Activated T-helper 17 cell treated with anti-CD3 and anti-CD28 coated beads, Interleukin-2, amount 50 U/mL, for 72 hours (primary cell): Measurements from ENCODE around the gene RIPPLY2. TPM values are rescaled to one million over a fixed set of nuclear protein-coding genes. Genes with fewer than 3 reads are reported as not detected.
A peak's percentile ranks its signal among the peaks of the same experiment; 100 is the strongest.
"Not testable (repeated sequence)": the region's sequence is repeated elsewhere in the genome, so short reads cannot be mapped to it uniquely, and the experiment has no call there.

Experiments
- ATAC-seq: fragments of 150-1000 bp; cut with Tn5 transposase; replicated peaks from 2 replicates; pipeline ENCODE4 v1.10.0; 2021; ENCODE audit warnings: mild to moderate bottlenecking, moderate library complexity
- H3K27ac Mint-ChIP-seq: one replicate; pipeline ENCODE4 v1.8.0; 2022; ENCODE audit warnings: mixed read lengths
- H3K27me3 Mint-ChIP-seq: one replicate; pipeline ENCODE4 v1.8.0; 2022; ENCODE audit warnings: mixed read lengths
- H3K36me3 Mint-ChIP-seq: one replicate; pipeline ENCODE4 v1.8.0; 2022; ENCODE audit warnings: low read depth, mild to moderate bottlenecking, mixed read lengths
- H3K4me1 Mint-ChIP-seq: one replicate; pipeline ENCODE4 v1.8.0; 2022; ENCODE audit warnings: mixed read lengths
- H3K4me3 Mint-ChIP-seq: one replicate; pipeline ENCODE4 v1.8.0; 2022; ENCODE audit warnings: mild to moderate bottlenecking, mixed read lengths
- H3K9me3 Mint-ChIP-seq: one replicate; pipeline ENCODE4 v1.8.0; 2022; ENCODE audit warnings: mixed read lengths
- total RNA-seq, 2 donors: library from RNA; stranded (reverse); gene quantifications; one replicate each; pipeline ENCODE4 v1.2.3, GENCODE V29; 2022

The RIPPLY2 gene
- total RNA-seq, 2 donors from 2014 or later, result not detected

DNA sequence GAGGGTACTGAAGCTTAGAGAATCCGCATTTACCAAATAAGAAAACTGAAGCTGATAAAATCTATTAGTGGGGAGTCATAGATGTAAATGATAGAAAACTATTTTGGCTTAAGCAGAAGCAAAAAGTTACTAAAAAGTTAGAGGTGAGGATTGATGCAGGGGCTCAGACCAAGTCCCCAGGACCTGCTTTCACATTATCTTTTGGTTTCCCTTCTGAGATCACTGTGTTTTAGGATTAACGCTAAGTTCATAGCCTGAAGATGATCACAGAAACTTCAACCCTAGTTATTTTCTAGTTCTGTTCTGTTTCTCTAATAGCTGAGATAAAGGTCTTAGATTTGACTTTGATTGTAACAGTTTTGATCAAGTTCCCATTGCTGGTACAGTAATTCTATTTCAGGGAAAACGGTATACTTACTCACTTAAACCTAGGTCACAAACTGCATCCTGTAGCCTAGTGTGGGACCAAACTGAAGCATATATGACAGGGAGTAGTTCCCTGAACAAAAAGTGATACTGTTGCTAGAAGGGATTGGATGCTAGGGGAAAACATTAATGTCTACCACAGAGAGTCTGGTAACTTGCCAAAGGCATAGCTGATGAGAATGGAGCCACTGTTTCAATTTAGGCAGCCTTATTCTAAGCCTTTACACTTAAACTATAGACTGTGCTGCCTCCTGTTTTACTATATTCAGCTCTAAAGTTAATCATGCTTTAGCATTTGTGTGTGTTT, 19.4 kb downstream of the RIPPLY2 start:
- Mint-ChIP-seq H3K4me1 (peaks cover 25% of the 10 kb centered on the region), H3K4me3 (no peak overlapping the region), H3K27ac (no peak overlapping the region), H3K9me3 (no peaks in the 10 kb centered on the region), H3K36me3 (peaks cover 41% of the 10 kb centered on the region), H3K27me3 (no peaks in the 10 kb centered on the region)
- no peak for ATAC-seq

DNA sequence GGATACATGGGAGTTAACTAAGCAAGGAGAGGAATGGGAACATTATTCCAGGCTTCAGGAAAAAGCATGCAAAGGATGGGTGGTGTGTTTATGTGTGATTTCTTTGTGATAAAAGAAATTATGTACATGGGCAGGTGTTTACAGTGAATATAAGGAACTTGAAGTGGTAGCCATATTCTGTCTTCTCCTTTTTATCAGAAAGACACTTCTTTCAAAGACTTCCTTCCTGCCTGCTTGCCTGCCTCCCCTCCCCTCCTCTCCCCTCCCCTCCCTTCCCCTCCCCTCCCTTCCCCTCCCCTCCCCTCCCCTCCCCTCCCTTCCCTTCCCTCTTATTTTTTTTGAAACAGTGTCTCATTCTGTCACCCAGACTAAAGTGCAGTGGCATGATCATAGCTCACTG, 20.7 kb downstream of the RIPPLY2 start:
- Mint-ChIP-seq H3K4me3 (no peak overlapping the region), H3K36me3 (peaks cover 28% of the 10 kb centered on the region), H3K4me1 (peaks cover 28% of the 10 kb centered on the region), H3K27me3 (no peaks in the 10 kb centered on the region), H3K27ac (no peak overlapping the region), H3K9me3 (no peaks in the 10 kb centered on the region)
- no peak for ATAC-seq

DNA sequence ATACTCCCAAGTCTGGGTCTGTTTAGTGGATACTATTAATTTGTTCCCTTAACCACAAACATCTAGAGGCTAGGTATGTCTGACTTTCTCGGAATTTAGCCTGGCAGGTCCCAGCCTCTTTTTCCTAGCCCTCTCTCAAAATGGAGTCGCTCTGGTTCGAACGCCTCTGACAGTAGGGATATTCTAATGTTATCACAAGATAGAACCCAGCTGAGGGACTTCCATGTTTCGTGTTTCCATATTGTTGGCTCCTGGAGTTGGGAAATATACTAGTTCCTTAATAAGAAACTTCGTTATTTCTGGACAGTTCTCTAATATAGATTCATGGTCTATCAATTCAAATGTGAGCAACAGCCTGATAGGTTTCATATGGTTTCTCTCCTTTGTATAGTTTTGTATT, 22.7 kb downstream of the RIPPLY2 start:
- Mint-ChIP-seq H3K4me1 (peaks cover 40% of the 10 kb centered on the region), H3K9me3 (no peaks in the 10 kb centered on the region), H3K36me3 (peaks cover 12% of the 10 kb centered on the region), H3K4me3 (no peak overlapping the region), H3K27me3 (no peaks in the 10 kb centered on the region), H3K27ac (no peak overlapping the region)
- ATAC-seq, result no peak

DNA sequence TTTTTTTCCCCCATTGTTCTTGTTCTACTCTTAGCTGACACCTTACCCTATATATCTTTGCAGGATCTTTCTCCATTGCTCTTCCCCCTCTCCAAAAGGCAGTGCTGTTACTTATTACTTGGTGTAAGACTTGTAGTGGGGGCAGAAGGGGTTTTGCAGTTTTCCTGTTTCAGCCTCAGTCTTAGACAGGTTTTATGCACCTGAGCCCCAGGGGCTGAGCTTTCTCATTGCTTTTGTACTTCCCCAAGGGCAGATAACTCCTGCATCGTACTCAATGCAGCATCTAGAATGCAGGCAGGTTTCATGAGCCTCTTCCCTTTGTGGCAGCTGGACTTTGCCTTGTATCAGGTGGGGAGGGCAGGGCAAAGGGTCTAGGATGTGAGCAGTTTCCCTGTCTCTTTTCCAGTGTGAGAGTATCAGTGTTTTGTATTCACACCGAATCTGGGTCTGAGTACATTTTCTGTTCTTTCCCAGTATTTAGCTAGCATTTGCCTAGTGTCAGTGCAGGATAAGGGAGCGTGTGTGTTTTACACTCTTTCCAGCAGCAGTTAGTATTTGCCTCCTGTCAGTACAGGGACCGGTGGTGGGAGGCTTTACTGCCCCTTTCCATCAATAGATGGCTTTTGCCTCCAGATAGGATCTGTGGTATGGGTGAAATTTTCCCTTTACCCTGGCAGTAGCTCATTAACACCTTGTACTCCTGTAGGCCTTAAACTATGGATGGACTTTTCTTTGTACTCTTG, 25.9 kb downstream of the RIPPLY2 start:
- peaks cover 32% of the 10 kb centered on the region for H3K4me1 Mint-ChIP-seq
- no peak overlapping the region for H3K4me3 Mint-ChIP-seq
- ATAC-seq, result no peak
- H3K27me3 Mint-ChIP-seq, result no peaks in the 10 kb centered on the region
- H3K36me3 Mint-ChIP-seq, result no peaks in the 10 kb centered on the region
- H3K9me3 Mint-ChIP-seq, result no peaks in the 10 kb centered on the region
- H3K27ac Mint-ChIP-seq, result peak overlapping the region; percentile 39

DNA sequence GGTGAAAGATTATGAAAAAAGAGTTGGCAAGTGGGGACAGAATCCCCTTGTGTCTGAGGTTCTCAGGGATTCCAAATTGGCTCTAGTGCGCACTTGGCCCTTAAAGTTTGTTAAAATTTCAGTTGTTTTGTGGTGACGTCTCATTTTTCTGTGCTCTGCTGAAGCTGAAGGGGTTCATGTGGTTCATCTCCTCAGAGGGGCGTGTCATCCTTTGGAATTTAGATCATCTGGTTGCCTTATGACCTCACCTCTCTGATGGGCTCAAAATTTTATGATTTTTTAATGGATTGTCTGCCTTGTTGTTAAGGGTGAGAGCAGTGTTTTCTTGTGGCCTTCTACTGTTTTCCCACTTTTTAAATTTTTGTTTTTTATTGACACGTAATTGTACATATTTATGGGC, 26.6 kb downstream of the RIPPLY2 start:
- Mint-ChIP-seq H3K9me3 (no peaks in the 10 kb centered on the region), H3K27ac (no peak overlapping the region), H3K36me3 (no peaks in the 10 kb centered on the region), H3K4me1 (peaks cover 32% of the 10 kb centered on the region), H3K4me3 (no peak overlapping the region), H3K27me3 (no peaks in the 10 kb centered on the region)
- ATAC-seq, result no peak

DNA sequence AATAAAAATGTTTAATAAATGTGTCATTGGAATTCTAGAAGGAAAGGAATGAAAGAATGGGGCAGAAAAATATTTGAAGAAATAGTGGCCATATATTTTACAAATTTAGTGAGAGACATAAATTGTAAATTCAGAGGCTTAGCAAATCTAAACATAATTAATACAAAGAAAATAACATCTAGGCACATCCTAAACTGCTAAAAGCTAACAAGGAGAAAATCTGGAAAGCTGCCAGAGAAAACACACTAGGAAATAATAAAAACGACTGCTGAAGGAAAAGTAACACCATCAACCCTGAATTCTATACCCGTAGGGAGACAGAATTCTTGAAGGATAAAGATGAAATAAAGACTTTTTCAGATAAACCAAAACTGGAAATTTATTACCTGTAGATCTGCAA, 30.1 kb downstream of the RIPPLY2 start:
- no peaks in the 10 kb centered on the region for H3K36me3 Mint-ChIP-seq
- H3K9me3 Mint-ChIP-seq, result no peaks in the 10 kb centered on the region
- peaks cover 27% of the 10 kb centered on the region for H3K4me1 Mint-ChIP-seq
- ATAC-seq, result no peak
- H3K27me3 Mint-ChIP-seq, result no peaks in the 10 kb centered on the region
- no peak overlapping the region for H3K4me3 Mint-ChIP-seq
- H3K27ac Mint-ChIP-seq, result no peak overlapping the region

DNA sequence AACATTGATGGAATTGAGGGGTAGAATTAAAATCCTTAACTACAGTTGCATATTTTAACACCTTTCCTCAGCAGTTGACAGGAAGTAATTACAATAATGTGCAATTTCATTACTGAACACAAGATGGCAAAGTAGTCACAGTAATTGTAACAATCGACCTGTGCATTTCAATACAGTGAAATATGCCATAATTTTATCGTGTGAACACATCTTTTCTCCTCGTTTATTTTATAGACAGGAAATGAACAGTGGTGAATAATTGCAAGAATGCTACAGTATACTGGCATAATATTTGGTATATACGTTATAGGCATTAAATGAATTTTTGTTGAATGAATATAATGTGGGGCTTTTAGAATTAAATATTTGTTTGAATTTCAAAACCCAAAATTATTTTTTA, 31.4 kb downstream of the RIPPLY2 start:
- H3K9me3 Mint-ChIP-seq, result no peaks in the 10 kb centered on the region
- H3K4me1 Mint-ChIP-seq, result peaks cover 21% of the 10 kb centered on the region
- H3K36me3 Mint-ChIP-seq, result peaks cover 2% of the 10 kb centered on the region
- no peak overlapping the region for H3K4me3 Mint-ChIP-seq
- H3K27ac Mint-ChIP-seq, result no peak overlapping the region
- ATAC-seq, result peak; percentile 60
- H3K27me3 Mint-ChIP-seq, result no peaks in the 10 kb centered on the region

DNA sequence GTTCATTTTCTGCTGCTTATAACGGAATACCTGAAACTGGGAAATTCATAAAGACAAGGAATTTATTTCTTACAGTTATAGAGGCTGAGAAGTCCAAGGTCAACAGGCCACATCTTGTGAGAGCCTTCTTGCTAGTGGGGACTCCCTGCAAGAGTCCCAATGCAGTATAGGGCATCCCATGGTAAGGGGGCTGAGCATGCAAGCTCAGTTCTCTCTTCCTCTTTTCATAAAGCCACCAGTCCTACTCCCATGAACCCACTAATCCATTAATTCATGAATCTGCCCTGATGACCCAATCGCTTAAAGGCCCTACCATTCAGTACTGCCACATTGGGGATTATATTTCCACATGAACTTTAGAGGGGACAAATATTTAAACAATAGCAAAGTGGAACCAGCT, 32.8 kb downstream of the RIPPLY2 start:
- Mint-ChIP-seq H3K36me3 (peaks cover 11% of the 10 kb centered on the region), H3K27me3 (no peaks in the 10 kb centered on the region), H3K4me1 (peaks cover 14% of the 10 kb centered on the region), H3K9me3 (no peaks in the 10 kb centered on the region), H3K27ac (no peak overlapping the region), H3K4me3 (no peak overlapping the region)
- no peak for ATAC-seq

DNA sequence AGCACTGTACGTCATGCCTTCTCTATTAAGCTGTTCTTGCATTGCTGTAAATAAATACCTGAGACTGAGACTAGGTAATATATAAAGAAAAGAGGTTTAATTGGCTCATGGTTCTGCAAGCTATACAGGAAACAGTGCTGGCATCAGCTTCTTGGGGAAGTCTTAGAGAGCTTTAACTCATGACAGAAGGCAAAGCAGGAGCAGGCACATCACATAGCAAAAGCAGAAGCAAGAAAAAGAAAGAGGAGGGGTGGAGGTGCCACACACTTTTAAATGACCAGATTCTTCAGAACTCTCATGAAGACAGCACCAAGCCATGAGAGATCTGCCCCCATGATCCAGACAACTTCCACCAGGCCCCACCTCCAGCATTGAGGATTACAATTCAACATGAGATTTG, 36.5 kb downstream of the RIPPLY2 start:
- Mint-ChIP-seq H3K36me3 (peaks cover 26% of the 10 kb centered on the region), H3K27me3 (no peaks in the 10 kb centered on the region), H3K4me1 (peaks cover 9% of the 10 kb centered on the region), H3K27ac (no peak overlapping the region), H3K9me3 (no peaks in the 10 kb centered on the region), H3K4me3 (no peak overlapping the region)
- ATAC-seq, result no peak

DNA sequence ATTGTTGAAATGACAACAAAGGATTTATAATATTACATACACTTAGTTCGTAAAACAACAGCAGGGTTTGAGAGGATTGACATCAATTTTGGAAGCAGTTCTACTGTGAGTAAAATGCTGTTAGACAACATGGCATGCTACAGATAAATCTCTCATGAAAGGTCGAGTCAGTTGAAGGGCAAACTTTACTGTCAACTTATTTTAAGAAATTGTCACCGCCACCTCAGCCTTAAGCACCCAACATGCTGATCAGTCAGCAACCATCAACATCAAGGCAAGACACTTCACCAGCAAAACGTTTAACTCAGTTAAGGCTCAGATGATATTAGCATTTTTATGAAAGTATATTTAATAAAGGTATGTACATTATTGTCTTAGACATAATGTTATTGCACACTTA, 37.4 kb downstream of the RIPPLY2 start:
- Mint-ChIP-seq H3K27ac (no peak overlapping the region), H3K36me3 (peaks cover 35% of the 10 kb centered on the region), H3K4me1 (peaks cover 8% of the 10 kb centered on the region), H3K27me3 (no peaks in the 10 kb centered on the region), H3K9me3 (no peaks in the 10 kb centered on the region), H3K4me3 (no peak overlapping the region)
- no peak for ATAC-seq

DNA sequence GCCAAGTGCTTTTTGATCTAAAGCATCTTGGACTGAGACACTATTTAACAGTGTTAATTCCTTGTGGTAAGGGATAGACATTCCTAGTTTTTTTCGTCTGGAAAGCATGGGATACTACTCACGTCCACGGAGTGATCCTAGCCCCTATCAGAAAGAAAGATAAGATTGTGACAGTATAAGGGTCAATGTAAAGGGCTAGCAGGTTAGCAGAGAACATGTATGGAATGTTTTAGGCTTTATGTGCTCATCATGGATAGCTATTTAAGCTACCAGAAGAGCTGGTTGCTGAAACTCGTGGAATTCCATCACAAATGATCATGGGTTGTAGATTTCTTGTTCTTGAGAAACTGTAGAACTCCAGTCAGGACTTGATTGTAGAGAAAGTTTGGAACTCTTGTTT, 38.4 kb downstream of the RIPPLY2 start:
- Mint-ChIP-seq H3K9me3 (no peaks in the 10 kb centered on the region), H3K27ac (no peak overlapping the region), H3K36me3 (peaks cover 45% of the 10 kb centered on the region), H3K4me3 (no peak overlapping the region), H3K27me3 (no peaks in the 10 kb centered on the region), H3K4me1 (peaks cover 8% of the 10 kb centered on the region)
- ATAC-seq, result no peak

DNA sequence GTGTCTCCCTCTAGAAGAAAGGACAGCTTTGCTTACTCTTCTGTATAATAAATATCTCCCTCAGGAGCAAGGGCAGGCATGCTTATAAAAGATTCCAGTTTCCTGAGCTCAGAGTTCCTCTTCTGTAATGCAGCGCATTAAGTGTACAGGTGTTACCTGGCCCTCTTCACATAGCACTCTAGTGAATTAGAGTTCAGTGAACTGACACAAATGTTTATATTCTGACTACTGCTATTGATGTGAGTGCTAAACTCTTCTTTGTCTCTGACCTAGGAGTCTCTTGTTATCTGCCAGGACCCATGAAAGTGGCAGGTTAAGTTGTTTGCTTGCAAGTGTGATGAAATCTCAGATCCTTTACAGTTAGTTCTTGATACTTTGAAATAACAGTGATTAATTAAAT, 39.9 kb downstream of the RIPPLY2 start:
- H3K4me3 Mint-ChIP-seq, result no peak overlapping the region
- peaks cover 46% of the 10 kb centered on the region for H3K36me3 Mint-ChIP-seq
- no peak overlapping the region for H3K27ac Mint-ChIP-seq
- ATAC-seq, result no peak
- peaks cover 8% of the 10 kb centered on the region for H3K4me1 Mint-ChIP-seq
- no peaks in the 10 kb centered on the region for H3K9me3 Mint-ChIP-seq
- no peaks in the 10 kb centered on the region for H3K27me3 Mint-ChIP-seq

DNA sequence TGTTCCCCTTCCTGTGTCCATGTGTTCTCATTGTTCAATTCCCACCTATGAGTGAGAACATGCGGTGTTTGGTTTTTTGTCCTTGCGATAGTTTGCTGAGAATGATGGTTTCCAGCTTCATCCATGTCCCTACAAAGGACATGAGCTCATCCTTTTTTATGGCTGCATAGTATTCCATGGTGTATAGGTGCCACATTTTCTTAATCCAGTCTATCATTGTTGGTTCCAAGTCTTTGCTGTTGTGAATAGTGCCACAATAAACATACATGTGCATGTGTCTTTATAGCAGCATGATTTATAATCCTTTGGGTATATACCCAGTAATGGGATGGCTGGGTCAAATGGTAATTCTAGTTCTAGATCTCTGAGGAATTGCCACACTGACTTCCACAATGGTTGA, 43.9 kb downstream of the RIPPLY2 start:
- not testable (repeated sequence) for H3K4me3 Mint-ChIP-seq, H3K27ac Mint-ChIP-seq, H3K27me3 Mint-ChIP-seq, H3K9me3 Mint-ChIP-seq, ATAC-seq
- peaks cover 15% of the 10 kb centered on the region for H3K4me1 Mint-ChIP-seq
- H3K36me3 Mint-ChIP-seq, result peaks cover 35% of the 10 kb centered on the region

DNA sequence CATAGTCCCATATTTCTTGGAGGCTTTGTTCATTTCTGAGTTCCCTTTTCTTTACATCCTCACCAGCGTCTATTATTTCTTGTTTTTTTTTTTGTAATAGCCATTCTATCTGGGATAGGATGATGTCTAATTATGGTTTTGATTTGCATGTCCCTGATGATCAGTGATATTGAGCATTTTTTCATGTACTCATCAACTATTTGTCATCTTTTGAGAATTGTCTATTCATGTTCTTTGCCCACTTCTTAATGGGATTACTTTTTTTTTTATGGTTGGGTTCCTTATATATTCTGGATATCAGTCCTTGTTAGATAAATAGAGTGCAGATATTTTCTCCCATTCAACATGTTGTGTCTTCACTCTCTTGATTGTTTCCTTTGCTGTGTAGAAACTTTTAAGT, 48.5 kb downstream of the RIPPLY2 start:
- H3K4me1 Mint-ChIP-seq, result peaks cover 14% of the 10 kb centered on the region
- H3K9me3 Mint-ChIP-seq, result peaks cover 13% of the 10 kb centered on the region
- peaks cover 18% of the 10 kb centered on the region for H3K36me3 Mint-ChIP-seq
- no peak for ATAC-seq
- no peak overlapping the region for H3K4me3 Mint-ChIP-seq
- no peak overlapping the region for H3K27ac Mint-ChIP-seq
- no peaks in the 10 kb centered on the region for H3K27me3 Mint-ChIP-seq

DNA sequence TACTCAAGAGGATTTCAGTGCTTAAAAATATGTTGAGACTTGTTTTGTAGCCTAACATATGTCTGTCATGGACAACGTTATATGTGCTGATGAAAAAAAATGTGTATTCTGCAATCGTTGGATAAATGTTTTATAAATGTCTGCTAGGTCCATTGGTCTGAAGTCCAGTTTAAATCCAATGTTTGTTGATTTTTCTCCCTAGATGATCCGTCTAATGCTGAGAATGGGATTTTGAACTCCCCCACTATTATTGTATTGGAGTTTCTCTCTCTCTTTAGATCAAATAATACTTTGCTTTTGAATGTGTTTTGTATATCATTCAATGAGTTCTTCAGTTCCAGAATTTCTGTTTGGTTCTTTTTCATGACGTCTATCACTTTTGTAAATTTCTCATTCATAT, 51.2 kb downstream of the RIPPLY2 start:
- Mint-ChIP-seq H3K27ac (no peak overlapping the region), H3K9me3 (peaks cover 13% of the 10 kb centered on the region), H3K36me3 (peaks cover 39% of the 10 kb centered on the region), H3K4me3 (no peak overlapping the region), H3K27me3 (no peaks in the 10 kb centered on the region), H3K4me1 (peaks cover 22% of the 10 kb centered on the region)
- no peak for ATAC-seq
